ENCODE data around the gene ZFPM1. TPM values are rescaled to one million over a fixed set of nuclear protein-coding genes. Genes with fewer than 3 reads are reported as not detected.

Gene ZFPM1
- total RNA-seq, 4 donors from 2014 or later, result 0.40 to 1.4 (median 0.59) TPM

- Histone ChIP-seq H3K27ac (no peak overlapping the region), H3K4me1 (no peaks in the 10 kb centered on the region), H3K9me3 (no peaks in the 10 kb centered on the region), H3K36me3 (no peaks in the 10 kb centered on the region), H3K27me3 (peaks cover 67% of the 10 kb centered on the region), H3K4me3 (no peak overlapping the region)
- no peak for ATAC-seq
- TF ChIP-seq POLR2A (IDR thresholded peaks at IDR 0.05) (no peak), EP300 (IDR thresholded peaks at IDR 0.05) (no peak), POLR2AphosphoS5 (IDR thresholded peaks at IDR 0.05) (no peak), CTCF (IDR thresholded peaks at IDR 0.05) (no peak)
- 100% methylated on average over 1 of the region's 13 CpGs for WGBS, 2 donors (ENCODE audit: low coverage in 1 of 2)
These were observed 55.3 kb downstream of the ZFPM1 start for GRCh38 chr16:88508376-88508867.

GRCh38 chr16:88508868-88509748, 56.0 kb downstream of the ZFPM1 start:
- H3K27ac ChIP-seq, result no peak overlapping the region
- TF ChIP-seq EP300 (IDR thresholded peaks at IDR 0.05) (no peak), CTCF (IDR thresholded peaks at IDR 0.05) (no peak), POLR2AphosphoS5 (IDR thresholded peaks at IDR 0.05) (no peak), POLR2A (IDR thresholded peaks at IDR 0.05) (no peak)
- ATAC-seq, result no peak
- peaks cover 69% of the 10 kb centered on the region for H3K27me3 ChIP-seq
- H3K36me3 ChIP-seq, result no peaks in the 10 kb centered on the region
- 51% methylated on average over 5 of the region's 41 CpGs; no CpG with 5 or more reads in 1 of the 2 donors for WGBS, 2 donors (ENCODE audit: low coverage in 1 of 2)
- H3K4me1 ChIP-seq, result no peaks in the 10 kb centered on the region
- H3K9me3 ChIP-seq, result no peaks in the 10 kb centered on the region
- H3K4me3 ChIP-seq, result no peak overlapping the region

- TF ChIP-seq CTCF (IDR thresholded peaks at IDR 0.05) (no peak), POLR2AphosphoS5 (IDR thresholded peaks at IDR 0.05) (no peak), POLR2A (IDR thresholded peaks at IDR 0.05) (no peak), EP300 (IDR thresholded peaks at IDR 0.05) (no peak)
- Histone ChIP-seq H3K4me1 (no peaks in the 10 kb centered on the region), H3K4me3 (no peak overlapping the region), H3K36me3 (no peaks in the 10 kb centered on the region), H3K27ac (no peak overlapping the region), H3K9me3 (no peaks in the 10 kb centered on the region), H3K27me3 (peaks cover 69% of the 10 kb centered on the region)
- no CpG with 5 or more reads among the region's 12 CpGs for WGBS, 2 donors (ENCODE audit: low coverage in 1 of 2)
- ATAC-seq, result no peak
These were observed 56.6 kb downstream of the ZFPM1 start for GRCh38 chr16:88509749-88510069.

GRCh38 chr16:88510091-88510994, 57.3 kb downstream of the ZFPM1 start:
- H3K36me3 ChIP-seq, result no peaks in the 10 kb centered on the region
- no peak overlapping the region for H3K27ac ChIP-seq
- TF ChIP-seq CTCF (IDR thresholded peaks at IDR 0.05) (no peak), POLR2A (IDR thresholded peaks at IDR 0.05) (no peak), POLR2AphosphoS5 (IDR thresholded peaks at IDR 0.05) (no peak), EP300 (IDR thresholded peaks at IDR 0.05) (no peak)
- H3K9me3 ChIP-seq, result no peaks in the 10 kb centered on the region
- H3K4me1 ChIP-seq, result no peaks in the 10 kb centered on the region
- no peak for ATAC-seq
- peaks cover 69% of the 10 kb centered on the region for H3K27me3 ChIP-seq
- H3K4me3 ChIP-seq, result no peak overlapping the region
- no CpG with 5 or more reads among the region's 26 CpGs for WGBS, 2 donors (ENCODE audit: low coverage in 1 of 2)
